Gastrocnemius medialis (tissue), 4 donors: Measurements from ENCODE around the gene CMTR1.

Experiments used
- CTCF ChIP-seq, 5 experiments: fragments of 450-650 bp in 3 of 5; fragments of 200-600 bp in 2 of 5; sonication (generic) in 2 of 5; IDR thresholded peaks in 4 of 5; conservative IDR thresholded peaks in 1 of 5; 1 replicate in 4 of 5; 2 replicates in 1 of 5; pipeline ENCODE4 v1.5.1; 2016 to 2019; ENCODE audit warnings: antibody characterized with exemption in 5 of 5, mild to moderate bottlenecking in 3 of 5, moderate library complexity in 3 of 5
- POLR2A ChIP-seq, 2 donors: fragments of 450-650 bp; IDR thresholded peaks; one replicate each; pipeline ENCODE4 v1.6.1; 2017; ENCODE audit warnings: antibody characterized with exemption in 2 of 2, mild to moderate bottlenecking in 2 of 2, moderate library complexity in 2 of 2

- TF ChIP-seq CTCF (IDR thresholded peaks at IDR 0.05 in 4 of 5, conservative IDR thresholded peaks at IDR 0.05 in 1 of 5) (no peak), POLR2A (IDR thresholded peaks at IDR 0.05) (no peak)
Observed at GRCh38 chr6:37503309-37503965, 70.4 kb downstream of the CMTR1 start.
